ENCODE measurements around the gene GJA1.
"Not testable (repeated sequence)": the region's sequence is repeated elsewhere in the genome, so short reads cannot be mapped to it uniquely, and the experiment has no call there.

The GJA1 gene
- 0 to 1.3 (median 0) reads per million in 9 experiments for total RNA-seq

DNA sequence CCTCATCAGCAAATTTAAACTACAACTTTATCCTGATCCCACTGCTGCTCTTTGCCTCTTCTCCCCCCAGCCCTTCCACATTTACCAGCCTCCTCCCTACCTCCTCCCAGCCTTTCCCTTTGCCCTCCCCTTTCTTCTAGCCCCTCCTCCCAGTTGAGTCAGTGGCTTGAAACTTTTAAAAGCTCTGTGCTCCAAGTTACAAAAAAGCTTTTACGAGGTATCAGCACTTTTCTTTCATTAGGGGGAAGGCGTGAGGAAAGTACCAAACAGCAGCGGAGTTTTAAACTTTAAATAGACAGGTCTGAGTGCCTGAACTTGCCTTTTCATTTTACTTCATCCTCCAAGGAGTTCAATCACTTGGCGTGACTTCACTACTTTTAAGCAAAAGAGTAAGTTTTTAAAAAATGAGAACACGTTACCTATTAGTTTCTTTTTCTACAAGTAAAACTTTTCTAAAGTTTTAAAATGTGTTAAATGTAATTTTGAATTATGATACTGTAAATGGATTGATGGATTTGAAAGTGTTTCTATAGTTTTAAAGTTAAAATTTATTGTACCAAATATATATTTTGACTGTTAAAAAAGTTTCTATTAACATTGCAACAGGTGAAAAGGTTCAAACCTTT, at the start of gene GJA1:
TSS of gene GJA1 (plus strand) at position 203 of the 626 bp plus-strand sequence. CDS start 11,202 bp downstream, outside the sequence.
- peaks cover 42 to 53% of the 10 kb centered on the region in 2 donors for H3K27me3 Mint-ChIP-seq
- peak within 1 kb of the TSS; percentile 78 to 82 for H3K4me3 Mint-ChIP-seq
- no peaks in the 10 kb centered on the region for H3K9me3 Mint-ChIP-seq

DNA sequence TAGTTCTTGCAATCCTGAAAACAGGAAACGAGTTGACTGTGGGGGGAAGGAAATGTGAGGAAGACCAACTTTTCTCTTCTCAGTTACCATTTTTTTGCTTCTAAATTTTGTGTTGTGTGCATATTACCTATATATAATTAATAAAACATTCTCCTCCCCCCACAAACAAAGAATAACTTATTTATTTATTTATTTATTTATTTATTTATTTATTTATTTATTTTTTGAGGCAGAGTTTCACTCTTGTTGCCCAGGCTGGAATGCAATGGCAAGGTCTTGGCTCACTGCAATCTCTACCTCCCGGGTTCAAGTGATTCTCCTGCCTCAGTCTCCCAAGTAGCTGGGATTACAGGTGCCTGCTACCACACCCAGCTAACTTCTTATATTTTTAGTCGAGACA, 48.9 kb upstream of the GJA1 start:
- not testable (repeated sequence) for H3K4me3 Mint-ChIP-seq; DNase-seq; H3K9me3 Mint-ChIP-seq; H3K4me1 Mint-ChIP-seq (ENCODE audit: low read depth in 2 of 2); ATAC-seq (replicated peaks); H3K36me3 Mint-ChIP-seq (ENCODE audit: insufficient read depth); H3K27ac Mint-ChIP-seq
- H3K27me3 Mint-ChIP-seq, result peaks cover 23 to 25% of the 10 kb centered on the region in 2 donors

More for the DNA sequence above, at the start of gene GJA1:
- ATAC-seq (replicated peaks), result no peak
- peaks cover 13 to 19% of the 10 kb centered on the region in 2 donors for H3K4me1 Mint-ChIP-seq (ENCODE audit: low read depth in 2 of 2)
- no peaks in the 10 kb centered on the region for H3K36me3 Mint-ChIP-seq (ENCODE audit: insufficient read depth)
- no peak within 1 kb of the TSS for H3K27ac Mint-ChIP-seq
- no peak for DNase-seq

DNA sequence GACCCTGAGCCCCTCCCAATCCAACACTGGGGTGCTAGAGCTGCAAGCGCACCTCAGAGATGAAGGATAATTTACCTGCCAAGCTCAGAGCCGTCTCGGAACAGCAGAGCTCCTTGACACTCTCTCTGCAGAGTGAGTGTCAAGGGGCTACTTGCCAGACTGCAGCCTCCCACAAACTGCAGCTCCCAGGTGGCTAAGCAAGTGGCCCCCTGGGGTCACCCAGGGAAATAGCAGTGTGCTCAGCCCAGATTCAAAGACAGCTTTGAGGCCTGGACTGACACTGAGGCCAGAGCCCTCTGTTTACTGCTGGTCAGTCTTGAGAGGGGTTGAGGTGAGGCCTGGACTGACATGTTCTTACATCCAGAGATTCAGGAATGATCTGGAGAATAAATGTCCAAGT, 46.0 kb upstream of the GJA1 start:
- no peak for ATAC-seq (replicated peaks)
- Mint-ChIP-seq H3K9me3 (no peaks in the 10 kb centered on the region), H3K4me1 (ENCODE audit: low read depth in 2 of 2) (no peaks in the 10 kb centered on the region), H3K4me3 (no peak overlapping the region), H3K27me3 (peaks cover 13 to 18% of the 10 kb centered on the region in 2 donors), H3K27ac (no peak overlapping the region), H3K36me3 (ENCODE audit: insufficient read depth) (no peaks in the 10 kb centered on the region)
- no peak for DNase-seq

DNA sequence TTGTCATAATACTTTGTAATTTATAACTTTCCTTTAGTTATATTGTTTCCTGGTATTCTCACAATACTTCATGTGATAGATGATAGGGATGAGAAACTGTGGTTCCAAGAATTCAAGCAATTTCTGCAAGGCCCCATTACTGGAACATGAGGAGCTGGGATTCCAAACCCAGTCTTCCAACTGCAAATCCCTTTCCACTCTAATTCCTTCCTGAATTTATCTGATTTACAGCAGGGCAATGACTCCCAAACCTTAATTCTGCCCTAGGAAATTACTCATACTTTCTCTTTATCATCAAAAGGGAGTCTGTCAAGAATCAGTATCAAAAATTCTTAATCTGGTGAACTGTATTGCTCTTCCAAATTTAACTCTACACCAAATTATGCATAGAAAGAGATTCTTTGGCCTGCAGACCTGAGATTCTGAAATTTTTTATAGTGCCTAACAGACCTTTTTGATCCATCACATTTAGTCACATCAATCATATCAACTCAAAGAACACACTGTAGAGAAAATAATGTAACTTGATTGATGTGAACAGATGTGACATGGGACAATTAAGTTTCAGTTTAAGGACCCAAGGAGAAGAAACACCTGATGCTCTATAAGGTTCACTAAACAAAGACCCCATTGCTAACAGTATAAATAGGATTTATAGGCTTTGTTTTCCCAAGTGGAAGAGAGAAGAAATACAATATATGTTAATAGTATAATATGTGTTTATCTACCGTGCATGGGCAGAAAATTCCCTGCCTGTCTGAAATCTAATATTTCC, 41.5 kb upstream of the GJA1 start:
- H3K4me1 Mint-ChIP-seq (ENCODE audit: low read depth in 2 of 2), result no peaks in the 10 kb centered on the region
- H3K4me3 Mint-ChIP-seq, result no peak overlapping the region
- H3K27ac Mint-ChIP-seq, result no peak overlapping the region
- ATAC-seq (replicated peaks) (no peak), DNase-seq (no peak)
- H3K9me3 Mint-ChIP-seq, result no peaks in the 10 kb centered on the region
- no peaks in the 10 kb centered on the region for H3K36me3 Mint-ChIP-seq (ENCODE audit: insufficient read depth)
- H3K27me3 Mint-ChIP-seq, result peaks cover 20 to 31% of the 10 kb centered on the region in 2 donors

DNA sequence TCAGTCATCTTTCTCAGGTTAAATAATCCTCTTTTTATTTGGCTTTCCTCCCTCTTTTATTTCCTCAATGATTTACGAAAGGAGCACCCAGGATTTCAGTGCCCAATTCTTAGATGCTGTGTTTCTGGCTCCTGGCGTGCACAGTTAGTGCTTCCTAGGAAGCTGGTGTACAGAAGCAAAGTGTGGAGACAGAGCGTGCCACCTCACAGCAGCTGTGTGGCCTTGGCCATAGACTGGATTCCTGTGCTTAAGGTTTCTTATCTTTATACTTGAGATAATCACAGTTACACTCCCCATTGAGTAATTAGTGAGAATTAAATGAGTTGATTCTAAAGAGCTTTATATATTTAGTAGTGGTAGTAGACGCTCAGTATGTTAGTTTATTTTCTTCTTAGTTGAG, 39.7 kb upstream of the GJA1 start:
- Mint-ChIP-seq H3K27ac (no peak overlapping the region), H3K36me3 (ENCODE audit: insufficient read depth) (no peaks in the 10 kb centered on the region), H3K4me3 (no peak overlapping the region), H3K27me3 (peaks cover 16 to 36% of the 10 kb centered on the region in 2 donors), H3K9me3 (no peaks in the 10 kb centered on the region), H3K4me1 (ENCODE audit: low read depth in 2 of 2) (no peaks in the 10 kb centered on the region)
- ATAC-seq (replicated peaks) (no peak), DNase-seq (no peak)

DNA sequence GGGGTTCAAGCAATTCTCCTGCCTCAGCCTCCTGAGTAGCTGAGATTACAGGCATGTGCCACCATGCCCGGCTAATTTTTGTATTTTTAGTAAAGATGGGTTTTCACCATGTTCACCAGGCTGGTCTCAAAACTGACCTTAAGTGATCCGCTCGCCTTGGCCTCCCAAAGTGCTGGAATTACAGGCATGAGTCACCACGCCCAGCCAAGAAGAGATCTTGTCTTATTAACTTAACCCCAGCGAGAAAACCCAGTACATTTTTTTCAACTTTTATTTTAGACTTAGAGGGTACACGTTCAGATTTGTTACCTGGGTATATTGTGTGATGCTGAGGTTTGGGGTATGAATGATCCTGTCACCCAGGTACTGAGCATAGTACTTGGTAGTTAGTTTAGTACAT, 38.3 kb upstream of the GJA1 start:
- H3K4me1 Mint-ChIP-seq (ENCODE audit: low read depth in 2 of 2); H3K9me3 Mint-ChIP-seq; H3K36me3 Mint-ChIP-seq (ENCODE audit: insufficient read depth); H3K4me3 Mint-ChIP-seq; H3K27ac Mint-ChIP-seq; DNase-seq; ATAC-seq (replicated peaks): not testable (repeated sequence)
- H3K27me3 Mint-ChIP-seq, result peaks cover 11 to 32% of the 10 kb centered on the region in 2 donors

DNA sequence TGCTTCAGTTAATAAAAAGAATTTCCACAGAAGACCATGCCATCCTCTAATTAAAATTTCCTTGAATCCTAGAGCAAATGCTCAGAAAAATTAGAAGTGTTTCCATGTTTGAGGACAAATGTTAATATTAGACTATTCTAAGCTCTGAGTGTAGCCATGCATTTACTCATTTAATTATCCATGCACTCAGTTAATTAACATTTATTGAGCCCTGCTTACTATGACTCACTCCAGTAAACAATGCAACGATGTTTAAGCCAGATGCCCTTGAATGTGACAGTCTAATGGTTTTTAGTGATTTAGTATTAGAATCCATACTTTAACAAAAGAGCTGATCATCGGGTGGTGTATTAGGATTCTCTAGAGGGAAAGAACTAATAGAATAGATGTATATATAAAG, 37.3 kb upstream of the GJA1 start:
- no peak for DNase-seq

DNA sequence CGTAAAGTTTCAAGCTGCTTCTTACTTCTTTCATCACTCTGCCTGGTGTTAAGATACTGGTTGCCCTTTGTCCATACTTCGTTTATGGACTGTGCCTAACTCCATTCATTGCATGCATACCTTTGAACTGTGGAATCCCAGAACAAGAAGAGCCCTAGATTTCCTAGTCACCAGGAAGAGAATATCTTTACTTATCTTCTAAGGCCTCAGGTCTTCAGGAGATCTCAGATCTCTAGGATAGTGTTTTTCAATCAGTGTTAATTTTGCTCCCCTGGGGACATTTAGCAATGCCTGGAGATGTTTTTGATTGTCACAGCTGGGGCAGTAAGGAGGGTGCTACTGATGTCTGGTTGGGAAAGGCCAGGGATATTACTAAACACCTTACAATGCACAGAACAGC, 35.5 kb upstream of the GJA1 start:
- H3K4me1 Mint-ChIP-seq (ENCODE audit: low read depth in 2 of 2), result no peaks in the 10 kb centered on the region
- ATAC-seq (replicated peaks) (no peak), DNase-seq (no peak)
- H3K36me3 Mint-ChIP-seq (ENCODE audit: insufficient read depth), result no peaks in the 10 kb centered on the region
- H3K27me3 Mint-ChIP-seq, result peaks cover 11 to 33% of the 10 kb centered on the region in 2 donors
- no peak overlapping the region for H3K4me3 Mint-ChIP-seq
- H3K9me3 Mint-ChIP-seq, result no peaks in the 10 kb centered on the region
- H3K27ac Mint-ChIP-seq, result no peak overlapping the region

More for the DNA sequence above, 37.3 kb upstream of the GJA1 start:
- ATAC-seq (replicated peaks), result no peak
- Mint-ChIP-seq H3K27ac (no peak overlapping the region), H3K36me3 (ENCODE audit: insufficient read depth) (no peaks in the 10 kb centered on the region), H3K27me3 (peaks cover 11 to 32% of the 10 kb centered on the region in 2 donors), H3K4me1 (ENCODE audit: low read depth in 2 of 2) (no peaks in the 10 kb centered on the region), H3K9me3 (no peaks in the 10 kb centered on the region), H3K4me3 (no peak overlapping the region)

DNA sequence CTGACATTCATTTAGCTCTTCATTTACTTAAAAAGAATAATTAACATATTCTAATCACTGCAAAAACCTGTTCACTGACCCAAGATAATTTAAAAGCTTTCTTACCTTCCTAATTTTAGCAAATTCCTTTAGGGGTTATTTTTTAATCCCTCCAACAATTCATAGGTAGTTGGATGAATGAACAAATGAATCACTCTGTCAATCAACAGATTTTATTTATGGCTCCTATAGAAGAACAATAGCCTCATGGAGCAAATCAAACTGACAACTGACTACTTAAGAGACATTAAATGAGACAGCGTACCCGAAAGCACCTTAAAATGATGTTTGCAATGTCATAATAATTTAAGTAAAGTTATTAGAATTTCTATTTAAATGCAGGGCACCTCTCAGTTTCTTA, 31.5 kb upstream of the GJA1 start:
- Mint-ChIP-seq H3K27me3 (peaks cover 15 to 36% of the 10 kb centered on the region in 2 donors), H3K27ac (no peak overlapping the region), H3K4me1 (ENCODE audit: low read depth in 2 of 2) (no peaks in the 10 kb centered on the region), H3K9me3 (no peaks in the 10 kb centered on the region), H3K4me3 (no peak overlapping the region), H3K36me3 (ENCODE audit: insufficient read depth) (no peaks in the 10 kb centered on the region)
- ATAC-seq (replicated peaks), result no peak
- no peak for DNase-seq

DNA sequence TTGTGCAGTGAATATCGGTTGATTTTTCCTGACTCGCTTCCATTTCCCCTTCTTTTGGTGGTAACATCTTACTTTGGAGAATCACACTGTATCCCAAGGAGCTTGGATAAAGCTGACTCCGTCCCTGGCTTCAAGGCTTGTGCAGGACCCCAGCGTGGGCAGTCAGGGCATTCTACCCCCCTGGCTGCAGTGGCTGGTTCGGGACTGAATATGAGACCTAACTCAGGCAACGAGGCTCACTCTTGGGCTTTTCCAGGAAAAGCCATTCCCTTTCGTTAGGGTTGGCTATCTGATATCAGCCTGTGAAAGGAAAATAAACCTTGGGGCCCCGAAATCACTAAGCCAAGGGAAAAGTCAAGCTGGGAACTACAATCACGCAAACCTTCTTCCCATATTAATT, 30.1 kb upstream of the GJA1 start:
- H3K36me3 Mint-ChIP-seq (ENCODE audit: insufficient read depth), result no peaks in the 10 kb centered on the region
- H3K27me3 Mint-ChIP-seq, result peaks cover 15 to 25% of the 10 kb centered on the region in 2 donors
- H3K9me3 Mint-ChIP-seq, result no peaks in the 10 kb centered on the region
- DNase-seq (no peak), ATAC-seq (replicated peaks) (no peak)
- no peaks in the 10 kb centered on the region for H3K4me1 Mint-ChIP-seq (ENCODE audit: low read depth in 2 of 2)
- H3K4me3 Mint-ChIP-seq, result no peak overlapping the region
- no peak overlapping the region for H3K27ac Mint-ChIP-seq

DNA sequence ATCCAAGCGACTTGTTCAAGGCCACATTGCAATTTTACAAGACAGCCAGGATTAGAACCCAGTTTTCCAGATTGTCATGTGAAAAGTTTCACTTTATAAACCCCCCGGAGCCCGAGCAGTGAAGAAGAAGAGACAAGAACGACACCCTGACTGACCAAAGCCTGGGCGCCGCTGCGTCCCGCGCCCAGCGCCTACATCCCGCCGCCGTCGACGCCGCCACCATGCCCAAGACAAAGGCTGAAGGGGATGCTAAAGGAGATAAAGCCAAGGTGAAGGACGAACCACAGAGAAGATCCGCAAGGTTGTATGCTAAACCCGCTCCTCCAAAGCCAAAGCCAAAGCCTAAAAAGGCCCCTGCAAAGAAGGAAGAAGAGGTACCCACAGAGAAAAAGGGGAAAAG, 27.1 kb upstream of the GJA1 start:
- no peak for DNase-seq
- Mint-ChIP-seq H3K4me3 (no peak overlapping the region), H3K9me3 (no peaks in the 10 kb centered on the region), H3K4me1 (ENCODE audit: low read depth in 2 of 2) (no peaks in the 10 kb centered on the region), H3K36me3 (ENCODE audit: insufficient read depth) (no peaks in the 10 kb centered on the region), H3K27me3 (peaks cover 15 to 25% of the 10 kb centered on the region in 2 donors), H3K27ac (no peak overlapping the region)
- ATAC-seq (replicated peaks), result no peak

DNA sequence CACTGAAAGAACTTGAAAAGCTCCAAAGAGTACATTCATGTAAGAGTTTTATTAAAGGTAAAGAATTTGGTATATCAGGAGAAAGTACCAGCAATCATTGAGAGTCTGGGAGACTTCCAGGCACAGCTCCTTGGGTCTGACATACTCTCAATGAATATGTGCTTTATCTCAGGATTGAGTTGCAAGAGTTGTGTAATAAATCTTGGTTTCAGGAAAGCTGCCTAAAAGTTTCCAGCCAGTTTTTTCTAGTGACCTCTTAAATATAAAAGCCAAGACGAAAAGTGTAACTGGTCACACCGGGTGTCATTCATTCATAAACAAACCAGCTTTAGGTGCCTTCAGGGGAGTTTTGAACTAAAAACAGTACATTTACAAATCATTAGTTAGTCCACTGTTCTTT, 21.6 kb upstream of the GJA1 start:
- H3K4me1 Mint-ChIP-seq (ENCODE audit: low read depth in 2 of 2), result no peaks in the 10 kb centered on the region
- H3K27ac Mint-ChIP-seq, result no peak overlapping the region
- H3K9me3 Mint-ChIP-seq, result no peaks in the 10 kb centered on the region
- no peaks in the 10 kb centered on the region for H3K27me3 Mint-ChIP-seq
- H3K4me3 Mint-ChIP-seq, result no peak overlapping the region
- H3K36me3 Mint-ChIP-seq (ENCODE audit: insufficient read depth), result peaks cover 3% of the 10 kb centered on the region
- no peak for ATAC-seq (replicated peaks)
- DNase-seq, result no peak

DNA sequence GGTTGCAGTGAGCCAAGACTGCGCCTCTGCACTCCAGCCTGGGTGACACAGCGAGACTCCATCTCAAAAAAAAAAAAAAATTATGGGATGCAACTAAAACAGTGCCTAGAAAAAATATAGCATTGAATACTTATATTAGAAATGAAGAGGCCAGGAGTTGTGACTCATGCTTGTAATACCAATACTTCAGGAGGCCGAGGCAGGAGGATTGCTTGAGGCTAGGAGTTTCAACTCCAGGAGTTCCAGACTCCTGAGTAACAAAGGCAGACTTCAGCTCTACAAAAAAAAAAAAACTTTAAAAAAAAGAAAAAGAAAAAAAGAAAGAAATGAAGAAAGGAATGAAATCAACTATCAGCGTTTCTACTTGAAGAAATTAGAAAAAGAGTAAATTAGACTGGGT, 17.1 kb upstream of the GJA1 start:
- Mint-ChIP-seq H3K9me3 (no peaks in the 10 kb centered on the region), H3K27me3 (no peaks in the 10 kb centered on the region), H3K4me1 (ENCODE audit: low read depth in 2 of 2) (no peaks in the 10 kb centered on the region), H3K4me3 (no peak overlapping the region), H3K27ac (no peak overlapping the region), H3K36me3 (ENCODE audit: insufficient read depth) (peaks cover 3% of the 10 kb centered on the region)
- no peak for DNase-seq
- no peak for ATAC-seq (replicated peaks)

DNA sequence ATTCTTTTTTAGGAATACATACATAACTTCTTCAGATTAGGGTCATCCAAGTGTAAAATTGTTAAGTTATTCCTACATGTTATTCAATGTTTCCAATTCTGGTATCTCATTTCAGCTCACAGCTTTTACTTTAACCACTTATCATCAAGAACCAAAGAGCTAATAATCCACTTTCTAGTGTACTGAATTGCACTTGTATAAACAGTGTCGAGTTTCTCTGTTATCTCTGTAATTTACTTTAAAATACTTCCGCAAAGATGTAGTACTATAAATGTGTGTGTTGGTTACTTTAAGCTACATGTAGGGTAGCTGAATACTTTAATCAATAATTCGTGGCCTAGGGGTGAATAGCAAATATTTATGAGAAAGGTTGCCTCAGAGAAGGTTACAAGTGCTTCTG, 8.8 kb upstream of the GJA1 start:
- Mint-ChIP-seq H3K36me3 (ENCODE audit: insufficient read depth) (peaks cover 3% of the 10 kb centered on the region), H3K27ac (no peak overlapping the region)

More for the DNA sequence above, 8.8 kb upstream of the GJA1 start:
- Mint-ChIP-seq H3K4me1 (ENCODE audit: low read depth in 2 of 2) (no peaks in the 10 kb centered on the region), H3K27me3 (no peaks in the 10 kb centered on the region), H3K4me3 (no peak overlapping the region), H3K9me3 (no peaks in the 10 kb centered on the region)
- DNase-seq (no peak), ATAC-seq (replicated peaks) (no peak)
